Retinal pigment epithelial cell (primary cell): ENCODE results near the gene CNPY1.

Experiments
- DNase-seq: peaks from one replicate; pipeline ENCODE4 v3.0.0-alpha.2; 2010; ENCODE audit warnings: low read depth
- H3K4me3 ChIP-seq: 2 replicates; pipeline ENCODE4 v1.5.1; 2011; ENCODE audit warnings: mild to moderate bottlenecking, low read length, control low read depth, moderate library complexity
- CTCF ChIP-seq: conservative IDR thresholded peaks from 2 replicates; pipeline ENCODE4 v1.5.1; 2011; ENCODE audit warnings: low read depth, low read length, control low read depth, inconsistent platforms

The CNPY1 gene

GRCh38 chr7:155533120-155533826, 13.1 kb downstream of the CNPY1 start:
- TF ChIP-seq CTCF: no peak
- H3K4me3 ChIP-seq: peak overlapping the region; percentile 23
- DNase-seq: no peak

- no peak for DNase-seq
- no peak overlapping the region for H3K4me3 ChIP-seq
- no peak for TF ChIP-seq CTCF
Observed at GRCh38 chr7:155532792-155533119, 13.6 kb downstream of the CNPY1 start.

GRCh38 chr7:155531681-155532080, 14.7 kb downstream of the CNPY1 start:
- no peak for TF ChIP-seq CTCF
- H3K4me3 ChIP-seq: no peak overlapping the region
- DNase-seq: no peak

- no peak for TF ChIP-seq CTCF
- no peak for DNase-seq
- no peak overlapping the region for H3K4me3 ChIP-seq
Observed at GRCh38 chr7:155530601-155531000, 15.8 kb downstream of the CNPY1 start.

- no peak for DNase-seq
- no peak for TF ChIP-seq CTCF
- H3K4me3 ChIP-seq: no peak overlapping the region
Observed at GRCh38 chr7:155529845-155530244, 16.5 kb downstream of the CNPY1 start.

GRCh38 chr7:155529346-155529745, 17.0 kb downstream of the CNPY1 start:
- DNase-seq: no peak
- no peak for TF ChIP-seq CTCF
- no peak overlapping the region for H3K4me3 ChIP-seq

GRCh38 chr7:155527664-155528063, 18.7 kb downstream of the CNPY1 start:
- no peak overlapping the region for H3K4me3 ChIP-seq
- no peak for DNase-seq
- TF ChIP-seq CTCF: no peak
